Measurements from ENCODE around the gene FAM53B. TPM values are rescaled to one million over a fixed set of nuclear protein-coding genes. Genes with fewer than 3 reads are reported as not detected.

FAM53B gene
- total RNA-seq, 1 experiment from 2014 or later = 14.9 TPM

GRCh38 chr10:124665091-124665490 is 79.1 kb downstream of the FAM53B start:
- no peak for DNase-seq (ENCODE audit: unreplicated experiment)
- Mint-ChIP-seq H3K4me3 (ENCODE audit: unreplicated experiment) (no peak overlapping the region), H3K27ac (ENCODE audit: low read depth, unreplicated experiment) (no peak overlapping the region), H3K4me1 (ENCODE audit: insufficient read depth, unreplicated experiment) (no peaks in the 10 kb centered on the region), H3K36me3 (ENCODE audit: insufficient read depth, unreplicated experiment) (peaks cover 5% of the 10 kb centered on the region), H3K9me3 (ENCODE audit: unreplicated experiment) (no peaks in the 10 kb centered on the region), H3K27me3 (ENCODE audit: insufficient read depth, unreplicated experiment) (no peaks in the 10 kb centered on the region)
- no peak for TF ChIP-seq CTCF (IDR thresholded peaks at IDR 0.05; ENCODE audit: unreplicated experiment)
- CTCF ChIA-PET = interaction anchor here (0.6 to 0.9 kb wide), 2 partner anchors 76 to 100 kb away, joined by 3 read pairs; no protein-coding TSS in a partner anchor
- POLR2A ChIA-PET = interaction anchor here (1.0 kb wide), 1 partner anchor 14 kb away, joined by 3 read pairs; no protein-coding TSS in a partner anchor
- BruUV-seq (replicated peaks) = no TSS peak
- intact Hi-C loops (cut with micrococcal nuclease) = no loop called here

DNA sequence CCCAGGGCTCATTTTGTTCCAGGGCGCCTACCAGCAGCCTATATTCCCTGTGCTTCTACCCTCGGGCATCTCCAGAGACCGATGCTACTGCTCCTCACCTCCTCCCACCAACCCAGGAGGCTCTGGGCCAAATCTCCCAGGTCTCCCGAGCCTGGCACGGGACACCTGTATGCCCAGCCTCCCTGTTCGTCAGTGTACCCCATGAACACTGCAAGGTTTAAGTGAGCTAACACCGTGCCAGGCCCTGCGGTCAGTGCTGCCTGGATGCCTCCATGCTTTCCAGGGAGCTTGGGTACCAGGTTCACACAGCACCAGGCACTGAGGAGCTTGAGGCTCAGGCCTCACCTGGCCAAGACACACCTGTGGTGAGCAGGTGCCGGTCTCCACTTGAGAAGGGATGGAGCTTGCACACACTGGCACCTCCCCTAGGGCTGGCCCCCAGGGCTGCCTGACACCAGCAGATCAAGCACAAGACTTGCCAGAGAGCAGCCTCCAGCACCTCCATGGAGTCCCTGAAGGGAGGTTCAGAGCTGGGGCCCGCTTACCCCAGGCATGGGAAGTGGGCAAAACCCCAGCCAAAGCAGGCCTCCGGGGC is 80.3 kb downstream of the FAM53B start:
- no peak for TF ChIP-seq CTCF (IDR thresholded peaks at IDR 0.05; ENCODE audit: unreplicated experiment)
- CTCF ChIA-PET = interaction anchor here (0.6 to 1.0 kb wide), 3 partner anchors 8 to 37 kb away, joined by 3 read pairs; no protein-coding TSS in a partner anchor

DNA sequence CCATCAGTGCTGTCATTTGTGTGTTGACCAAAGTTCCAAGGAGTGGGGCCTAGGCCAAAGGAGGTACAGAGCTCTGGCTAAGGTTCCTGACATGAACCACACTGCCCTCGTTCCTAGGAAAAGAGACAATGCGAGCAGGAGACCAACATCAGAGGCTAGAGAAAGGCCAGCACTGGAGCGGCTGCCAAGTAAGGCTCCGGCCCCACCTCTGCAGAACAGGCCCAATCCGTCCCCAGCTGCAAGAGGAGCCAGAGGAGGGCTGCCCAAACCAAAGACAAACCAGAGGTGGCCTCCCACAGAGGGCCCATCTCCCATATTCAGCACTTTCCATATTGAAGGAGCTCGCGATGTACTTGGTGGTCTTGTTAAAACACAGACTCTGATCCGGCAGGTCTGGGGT is 81.0 kb downstream of the FAM53B start:
- POLR2A ChIA-PET = no interaction called here
- BruUV-seq (replicated peaks) = no TSS peak
- H3K4me3 Mint-ChIP-seq (ENCODE audit: unreplicated experiment) = no peak overlapping the region
- no peak overlapping the region for H3K27ac Mint-ChIP-seq (ENCODE audit: low read depth, unreplicated experiment)
- H3K27me3 Mint-ChIP-seq (ENCODE audit: insufficient read depth, unreplicated experiment) = no peaks in the 10 kb centered on the region
- CTCF ChIA-PET = no interaction called here
- intact Hi-C loops (cut with micrococcal nuclease) = no loop called here
- TF ChIP-seq CTCF (IDR thresholded peaks at IDR 0.05; ENCODE audit: unreplicated experiment) = no peak
- DNase-seq (ENCODE audit: unreplicated experiment) = no peak
- no peaks in the 10 kb centered on the region for H3K4me1 Mint-ChIP-seq (ENCODE audit: insufficient read depth, unreplicated experiment)
- H3K9me3 Mint-ChIP-seq (ENCODE audit: unreplicated experiment) = no peaks in the 10 kb centered on the region
- H3K36me3 Mint-ChIP-seq (ENCODE audit: insufficient read depth, unreplicated experiment) = peaks cover 8% of the 10 kb centered on the region

More for the DNA sequence above, 80.3 kb downstream of the FAM53B start:
- POLR2A ChIA-PET = interaction anchor here (1.0 kb wide), 1 partner anchor 15 kb away, joined by 3 read pairs; no protein-coding TSS in a partner anchor
- H3K27me3 Mint-ChIP-seq (ENCODE audit: insufficient read depth, unreplicated experiment) = no peaks in the 10 kb centered on the region
- peaks cover 8% of the 10 kb centered on the region for H3K36me3 Mint-ChIP-seq (ENCODE audit: insufficient read depth, unreplicated experiment)
- no peak for DNase-seq (ENCODE audit: unreplicated experiment)
- intact Hi-C loops (cut with micrococcal nuclease) = no loop called here
- no TSS peak for BruUV-seq (replicated peaks)
- no peaks in the 10 kb centered on the region for H3K9me3 Mint-ChIP-seq (ENCODE audit: unreplicated experiment)
- H3K27ac Mint-ChIP-seq (ENCODE audit: low read depth, unreplicated experiment) = no peak overlapping the region
- H3K4me1 Mint-ChIP-seq (ENCODE audit: insufficient read depth, unreplicated experiment) = no peaks in the 10 kb centered on the region
- H3K4me3 Mint-ChIP-seq (ENCODE audit: unreplicated experiment) = no peak overlapping the region

GRCh38 chr10:124661660-124662180 is 82.5 kb downstream of the FAM53B start:
- intact Hi-C loops (cut with micrococcal nuclease) = no loop called here
- H3K4me1 Mint-ChIP-seq (ENCODE audit: insufficient read depth, unreplicated experiment) = no peaks in the 10 kb centered on the region
- POLR2A ChIA-PET = no interaction called here
- H3K9me3 Mint-ChIP-seq (ENCODE audit: unreplicated experiment) = no peaks in the 10 kb centered on the region
- no peak for TF ChIP-seq CTCF (IDR thresholded peaks at IDR 0.05; ENCODE audit: unreplicated experiment)
- no TSS peak for BruUV-seq (replicated peaks)
- DNase-seq (ENCODE audit: unreplicated experiment) = no peak
- H3K36me3 Mint-ChIP-seq (ENCODE audit: insufficient read depth, unreplicated experiment) = peaks cover 8% of the 10 kb centered on the region
- CTCF ChIA-PET = interaction anchor here (1.0 kb wide), 1 partner anchor 13 kb away, joined by 5 read pairs; no protein-coding TSS in a partner anchor
- no peaks in the 10 kb centered on the region for H3K27me3 Mint-ChIP-seq (ENCODE audit: insufficient read depth, unreplicated experiment)
- H3K27ac Mint-ChIP-seq (ENCODE audit: low read depth, unreplicated experiment) = no peak overlapping the region
- no peak overlapping the region for H3K4me3 Mint-ChIP-seq (ENCODE audit: unreplicated experiment)

Measured in MCF 10A (cell line).